Medulla oblongata (tissue), 1 donor: Measurements from ENCODE around the gene PCDHGC3.

Experiments
- DNase-seq: peaks from one replicate; pipeline ENCODE4 v3.0.0-alpha.2; 2015; ENCODE audit errors: extremely low spot score

The PCDHGC3 gene

GRCh38 chr5:141508440-141508797, 32.7 kb downstream of the PCDHGC3 start:
- DNase-seq, result no peak

- no peak for DNase-seq
Observed at GRCh38 chr5:141508798-141509611, 33.2 kb downstream of the PCDHGC3 start.

DNA sequence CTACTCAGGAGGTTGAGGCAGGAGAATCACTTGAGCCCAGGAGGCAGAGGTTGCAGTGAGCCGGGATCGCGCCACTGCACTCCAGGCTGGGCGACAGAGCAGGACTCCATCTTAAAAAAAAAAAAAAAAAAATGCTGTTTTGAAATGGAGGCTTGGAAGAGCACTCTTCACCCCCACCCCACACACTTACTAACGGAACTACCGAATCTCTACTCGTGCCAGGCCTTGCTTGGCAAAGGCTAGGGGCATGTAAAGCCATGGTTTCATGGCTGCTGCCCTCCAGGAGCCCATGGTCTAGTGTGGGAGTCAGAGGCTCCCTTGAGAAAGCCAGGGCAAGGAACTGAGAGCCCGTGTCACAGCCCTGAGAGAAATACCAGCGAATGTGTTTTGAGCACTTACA, 34.4 kb downstream of the PCDHGC3 start:
- no peak for DNase-seq

DNA sequence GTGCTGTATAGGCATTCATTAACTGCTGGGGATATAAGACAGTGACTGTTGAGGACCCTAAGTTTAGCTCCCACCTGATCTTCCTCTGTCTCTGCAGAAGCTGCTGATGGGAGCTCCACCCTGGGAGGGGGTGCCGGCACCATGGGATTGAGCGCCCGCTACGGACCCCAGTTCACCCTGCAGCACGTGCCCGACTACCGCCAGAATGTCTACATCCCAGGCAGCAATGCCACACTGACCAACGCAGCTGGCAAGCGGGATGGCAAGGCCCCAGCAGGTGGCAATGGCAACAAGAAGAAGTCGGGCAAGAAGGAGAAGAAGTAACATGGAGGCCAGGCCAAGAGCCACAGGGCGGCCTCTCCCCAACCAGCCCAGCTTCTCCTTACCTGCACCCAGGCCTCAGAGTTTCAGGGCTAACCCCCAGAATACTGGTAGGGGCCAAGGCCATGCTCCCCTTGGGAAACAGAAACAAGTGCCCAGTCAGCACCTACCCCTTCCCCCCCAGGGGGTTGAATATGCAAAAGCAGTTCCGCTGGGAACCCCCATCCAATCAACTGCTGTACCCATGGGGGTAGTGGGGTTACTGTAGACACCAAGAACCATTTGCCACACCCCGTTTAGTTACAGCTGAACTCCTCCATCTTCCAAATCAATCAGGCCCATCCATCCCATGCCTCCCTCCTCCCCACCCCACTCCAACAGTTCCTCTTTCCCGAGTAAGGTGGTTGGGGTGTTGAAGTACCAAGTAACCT, 35.3 kb downstream of the PCDHGC3 start:
- peak; percentile 1 for DNase-seq

GRCh38 chr5:141511771-141512325, 36.1 kb downstream of the PCDHGC3 start:
- DNase-seq, result peak; percentile 1

GRCh38 chr5:141512390-141512910, 36.7 kb downstream of the PCDHGC3 start:
- peak; percentile 81 for DNase-seq

DNA sequence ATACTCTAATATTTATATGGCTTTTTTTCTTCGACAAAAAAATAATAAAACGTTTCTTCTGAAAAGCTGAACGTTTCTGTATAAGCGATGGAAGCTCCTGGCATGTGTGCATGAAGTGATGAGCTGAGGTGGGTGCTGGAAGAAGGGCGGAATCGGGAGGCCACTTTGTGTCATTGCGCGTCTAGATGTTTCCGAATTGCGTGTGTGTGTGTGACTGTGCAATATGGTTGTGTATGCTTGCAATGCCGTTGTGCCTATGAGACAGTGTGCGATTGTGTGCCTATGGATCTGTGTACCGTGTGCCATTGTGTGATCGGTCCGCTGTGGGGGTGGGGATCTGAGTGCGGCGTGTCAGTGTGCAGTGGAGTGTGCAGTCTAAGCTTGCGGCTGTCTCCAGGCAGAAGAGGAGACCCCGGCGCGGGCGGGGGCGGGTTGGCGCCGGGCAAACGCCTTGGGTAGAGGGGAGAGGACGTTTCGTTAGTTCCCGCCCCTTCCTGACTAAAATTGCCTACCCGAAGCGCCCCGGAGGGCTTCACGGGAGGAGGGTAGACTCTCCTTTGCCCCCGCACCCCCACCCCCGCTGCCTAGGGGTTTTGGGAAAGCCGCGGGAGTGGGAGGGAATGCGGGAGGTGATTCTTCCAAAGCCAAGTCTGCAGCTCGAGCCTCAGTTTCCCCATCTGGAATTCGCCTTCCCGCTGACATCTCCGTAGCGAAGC, 37.3 kb downstream of the PCDHGC3 start:
- DNase-seq, result no peak

DNA sequence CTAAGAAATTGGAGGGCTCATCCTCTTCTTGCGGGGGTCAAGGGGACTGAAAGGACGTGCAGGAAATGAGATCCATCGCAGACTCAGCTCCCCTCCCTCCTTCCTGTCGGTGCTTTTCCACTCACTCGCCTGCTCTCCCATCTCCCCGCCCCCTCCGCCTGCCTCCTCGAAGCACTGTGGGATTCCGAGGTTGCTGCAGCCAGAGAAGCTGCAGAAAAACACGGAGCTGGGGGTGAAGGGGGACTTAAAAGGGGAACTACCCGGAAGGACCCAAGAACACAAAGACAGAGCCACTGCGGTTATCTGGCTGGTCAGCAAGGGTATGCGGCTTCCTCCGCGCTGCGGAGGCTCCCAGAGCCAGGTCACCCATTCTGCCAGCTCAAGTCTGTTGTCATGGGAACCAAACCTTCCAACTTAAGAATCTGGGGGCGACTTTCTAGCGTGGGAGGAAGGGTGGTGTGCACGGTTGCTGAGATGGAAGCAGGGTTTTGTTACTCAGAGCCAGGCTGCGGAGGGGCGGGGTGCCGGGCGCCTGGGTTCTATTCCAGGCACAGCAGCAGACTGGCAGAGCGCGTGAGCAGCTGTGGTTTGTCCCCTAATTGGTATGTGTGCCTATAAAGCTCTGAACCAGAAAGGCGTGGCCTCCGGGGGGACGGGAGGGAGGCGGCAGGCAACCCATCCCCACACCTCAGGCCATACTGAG, 38.0 kb downstream of the PCDHGC3 start:
- peak; percentile 88 for DNase-seq

DNA sequence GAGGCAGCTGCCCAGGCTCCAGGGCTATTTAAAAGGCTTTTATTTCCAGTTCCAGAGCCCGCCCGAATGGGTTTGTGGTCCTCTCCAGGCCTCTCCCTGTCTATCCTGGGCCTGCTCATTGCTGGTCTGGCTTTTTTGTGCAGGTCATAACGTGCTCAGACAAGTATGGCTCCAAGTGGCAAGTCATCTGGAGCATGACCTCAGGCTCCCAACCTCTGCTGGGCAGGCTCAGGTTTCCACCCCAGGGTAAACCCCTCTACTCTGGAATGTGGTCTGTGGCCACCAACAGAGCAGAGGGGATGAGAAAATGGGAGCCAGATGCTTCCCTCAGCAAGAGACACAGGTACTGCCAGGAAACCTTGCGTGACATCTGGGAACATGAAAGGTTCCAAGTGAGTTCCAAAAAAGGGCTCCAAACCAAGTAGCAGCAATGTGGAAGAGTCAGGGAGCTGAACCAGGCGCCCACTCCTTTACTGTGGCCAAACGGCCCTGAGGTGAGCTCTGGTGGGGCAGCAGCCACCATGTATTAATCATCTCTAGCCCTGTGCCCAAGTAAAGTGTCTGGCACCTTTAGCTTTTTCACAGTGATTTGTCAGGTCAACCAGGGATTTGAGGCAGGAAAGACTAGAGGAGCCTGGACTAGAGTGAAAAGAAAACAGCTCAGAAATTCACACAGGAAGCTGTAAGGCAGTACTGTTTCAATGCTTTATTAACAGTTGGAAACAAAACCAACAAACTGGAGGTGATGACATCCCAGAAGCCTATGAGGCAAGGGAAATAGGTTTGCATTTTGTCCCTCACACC, 38.8 kb downstream of the PCDHGC3 start:
- DNase-seq, result no peak

GRCh38 chr5:141515141-141515540, 39.4 kb downstream of the PCDHGC3 start:
- DNase-seq, result no peak

DNA sequence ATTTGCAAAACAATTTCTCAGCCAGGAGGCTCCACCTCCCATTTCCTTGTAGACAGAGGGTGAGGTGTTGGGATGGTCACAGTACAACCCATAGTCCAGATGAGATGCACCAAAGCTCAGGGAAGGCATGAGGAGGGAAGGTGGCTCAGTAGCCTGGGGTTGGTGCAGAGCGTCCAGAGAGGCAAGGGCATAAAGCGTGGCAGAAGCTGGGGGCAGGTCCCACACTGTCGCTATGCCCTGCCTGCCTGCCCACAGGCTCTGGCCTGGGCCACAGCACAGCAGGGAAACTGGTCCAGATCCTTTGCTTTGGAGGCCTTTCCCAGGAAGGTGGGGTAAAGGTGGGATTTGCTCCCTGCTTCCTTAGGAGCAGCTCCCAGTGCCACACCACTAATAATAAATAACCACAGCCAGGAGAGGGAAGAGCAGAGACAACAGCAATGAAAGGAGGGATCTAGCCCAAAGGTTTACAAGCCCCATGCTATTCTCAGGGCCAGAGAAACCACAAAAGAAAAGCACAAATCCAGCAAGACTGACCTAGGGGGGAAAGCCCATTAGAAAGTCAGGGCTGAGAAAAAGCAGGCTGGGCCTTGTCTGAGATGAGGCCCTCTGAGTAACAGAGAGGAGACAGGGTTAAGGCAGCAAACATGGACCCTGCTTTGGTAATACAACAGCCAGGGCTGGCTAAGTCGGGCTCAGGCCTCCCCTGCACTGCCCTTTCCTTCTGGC, 40.3 kb downstream of the PCDHGC3 start:
- no peak for DNase-seq

GRCh38 chr5:141516672-141517025, 40.9 kb downstream of the PCDHGC3 start:
- DNase-seq, result no peak

DNA sequence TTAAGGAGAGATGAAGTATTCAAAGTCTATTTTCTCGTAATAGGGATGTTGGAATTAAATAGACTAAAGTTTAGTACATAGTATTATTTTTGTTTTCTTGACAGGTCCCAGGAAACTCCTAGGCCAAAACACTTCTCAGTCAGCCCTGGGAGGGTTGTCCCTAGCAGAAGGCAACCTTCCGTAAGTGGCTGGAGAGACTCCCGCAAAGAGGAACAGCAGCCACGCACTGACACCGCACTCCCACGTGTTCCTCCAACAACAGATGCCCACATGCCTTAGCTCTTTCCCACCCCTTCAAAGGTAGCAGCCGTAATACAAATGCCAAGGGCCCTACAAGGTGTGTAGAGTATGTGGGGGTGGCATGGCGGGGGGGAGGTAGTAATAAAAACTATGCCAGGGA, 41.5 kb downstream of the PCDHGC3 start:
- no peak for DNase-seq

DNA sequence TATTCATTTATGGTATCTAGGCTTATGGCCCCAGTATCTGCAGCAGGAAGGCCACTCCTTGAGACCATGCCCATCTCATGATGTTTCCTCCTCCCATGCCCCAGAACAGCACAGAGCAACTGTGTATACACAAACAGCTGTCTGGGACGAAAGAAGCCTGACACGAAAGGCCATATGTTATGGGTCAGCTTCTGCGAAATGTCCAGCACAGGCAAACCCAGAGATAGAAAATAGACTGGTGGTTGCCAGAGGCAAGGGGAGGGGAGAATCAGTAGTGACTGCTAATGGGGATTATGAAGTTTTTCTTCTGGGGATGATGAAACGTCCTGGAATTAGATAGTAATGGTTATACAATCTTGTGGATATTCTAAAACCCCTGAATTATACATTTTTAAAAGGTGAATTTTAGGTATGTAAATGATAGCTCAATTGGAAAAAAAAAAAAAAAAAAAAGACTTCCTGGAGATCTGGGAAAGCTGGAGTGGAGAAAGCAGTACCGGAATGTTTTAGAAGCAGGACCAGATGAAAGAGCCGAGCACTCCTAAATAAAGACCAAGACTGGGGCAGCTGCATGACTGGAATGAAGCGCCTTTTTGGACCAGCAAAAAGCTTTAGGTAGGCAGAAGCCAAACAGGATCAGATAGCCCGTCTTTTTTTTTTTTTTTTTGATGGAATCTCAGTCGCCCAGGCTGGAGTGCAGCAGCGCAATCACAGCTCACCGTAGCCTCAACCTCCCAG, 42.3 kb downstream of the PCDHGC3 start:
- DNase-seq, result no peak

GRCh38 chr5:141518618-141519015, 42.9 kb downstream of the PCDHGC3 start:
- DNase-seq, result no peak

DNA sequence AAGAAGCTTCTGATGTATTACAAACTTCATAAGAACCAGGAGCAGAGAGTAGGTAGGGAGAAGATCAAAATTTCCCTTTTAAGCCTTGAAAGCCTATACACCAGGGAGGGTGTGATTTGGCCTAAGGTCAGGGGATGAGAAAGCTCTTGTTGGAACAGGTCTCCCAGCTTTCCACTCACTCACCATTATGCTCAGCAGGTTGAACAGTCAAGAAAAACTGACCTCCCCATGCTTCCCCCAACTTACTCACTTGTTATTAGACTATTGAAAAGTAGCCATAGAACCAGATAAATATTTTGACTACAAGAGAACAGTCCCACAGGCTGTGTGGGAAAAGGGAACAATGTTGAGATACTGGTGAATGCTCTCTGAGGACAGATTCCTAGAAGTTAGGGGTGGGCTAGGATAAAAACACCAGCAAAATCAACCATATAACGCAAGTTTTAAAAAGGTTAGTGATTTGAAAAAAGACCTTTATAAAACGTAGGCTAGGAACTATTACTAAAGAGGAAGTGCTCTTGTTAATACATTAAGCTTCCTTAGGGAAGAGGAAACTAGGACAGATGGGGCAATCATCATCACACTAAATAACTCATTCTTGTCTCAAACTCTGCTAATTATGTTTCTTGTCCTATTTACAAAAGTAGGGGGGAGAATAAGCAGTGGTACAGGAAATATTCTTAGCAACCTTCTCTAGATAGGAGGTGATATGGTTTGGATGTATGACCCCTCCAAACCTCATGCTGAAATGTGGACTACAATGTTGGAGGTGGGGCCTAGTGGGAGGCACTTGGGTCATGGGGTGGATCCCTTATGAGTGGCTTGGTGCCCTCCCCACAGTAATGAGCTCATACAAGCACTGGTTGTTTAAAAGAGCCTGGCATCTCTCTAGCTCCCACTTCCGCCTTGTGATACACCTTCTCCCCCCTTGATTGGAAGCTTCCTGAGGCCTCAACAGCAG, 44.1 kb downstream of the PCDHGC3 start:
- DNase-seq, result no peak

- DNase-seq, result peak; percentile 92
Observed at GRCh38 chr5:141521244-141521781, 45.5 kb downstream of the PCDHGC3 start.

DNA sequence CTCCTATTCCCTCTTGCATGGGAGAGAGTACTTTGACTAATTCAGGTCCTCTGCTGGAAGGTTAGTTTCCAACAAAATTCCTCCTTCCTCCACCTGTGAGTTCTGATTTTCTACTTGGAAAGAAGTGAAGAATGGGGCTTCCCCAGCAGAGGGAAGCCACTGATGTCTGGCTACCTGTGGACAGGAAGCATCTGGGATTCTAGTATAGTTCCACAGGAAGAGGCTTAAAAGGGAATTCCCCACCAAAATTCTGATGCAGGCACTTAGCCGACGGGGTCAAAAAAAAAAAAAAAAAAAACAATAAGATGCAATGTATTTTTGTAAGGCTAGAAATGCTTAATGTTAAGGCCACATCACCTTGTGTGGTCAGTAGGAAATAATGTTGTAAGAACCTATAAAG, 46.5 kb downstream of the PCDHGC3 start:
- no peak for DNase-seq
